SK-N-SH (cell line): ENCODE results near the gene CLMN. TPM values are rescaled to one million over a fixed set of nuclear protein-coding genes. Genes with fewer than 3 reads are reported as not detected.

Experiments
- CTCF ChIA-PET: fragments of 300-600, 350-600 bp; formaldehyde crosslinking; extraction: SDS; loops from one replicate; lab custom pipeline; 2021; lab: Yijun Ruan, JAX
- POLR2A ChIA-PET: fragments of 350-600 bp; sonication (Branson Sonifier 250); formaldehyde crosslinking; extraction: SDS; loops from one replicate; lab custom pipeline; 2020; ENCODE audit warnings: antibody characterized with exemption, inconsistent platforms; lab: Yijun Ruan, JAX
- DNase-seq: peaks from one replicate; pipeline ENCODE4 v3.0.0; 2012
- H2AFZ ChIP-seq: fragments of 200-600 bp; sonication (generic); 2 replicates; pipeline ENCODE4 v1.8.1; 2016; ENCODE audit warnings: antibody characterized with exemption, mild to moderate bottlenecking, low read depth
- H3F3A ChIP-seq: fragments of 200-600 bp; sonication (generic); replicated peaks from 2 replicates; pipeline ENCODE3; 2016; ENCODE audit warnings: antibody characterized with exemption, mild to moderate bottlenecking; ENCODE audit not compliant: insufficient read depth
- H3K27ac ChIP-seq, 2 experiments: fragments of 200-500 bp in 1 of 2; fragments of 200-600 bp in 1 of 2; sonication (Bioruptor generic) in 1 of 2; sonication (generic), shearing (Covaris generic) in 1 of 2; 2 replicates each; pipeline versions ENCODE4 v1.5.1 to v1.6.1; 2014 to 2016; ENCODE audit warnings: low read depth in 2 of 2, inconsistent platforms in 1 of 2, low read length in 1 of 2, mild to moderate bottlenecking in 1 of 2, mixed read lengths in 1 of 2
- H3K27me3 ChIP-seq: fragments of 200-600 bp; sonication (generic), shearing (Covaris generic); 2 replicates; pipeline ENCODE4 v1.6.1; 2016; ENCODE audit warnings: mixed run types; ENCODE audit not compliant: insufficient read depth
- H3K36me3 ChIP-seq, 2 experiments: fragments of 200-500 bp in 1 of 2; fragments of 200-600 bp in 1 of 2; sonication (Bioruptor generic) in 1 of 2; sonication (generic) in 1 of 2; replicated peaks in 1 of 2; 2 replicates each; pipeline versions ENCODE3 to v1.5.1; 2014 to 2016; ENCODE audit warnings: low read length in 1 of 2, mild to moderate bottlenecking in 1 of 2; ENCODE audit not compliant: insufficient read depth in 2 of 2, control insufficient read depth in 1 of 2
- H3K4me1 ChIP-seq, 2 experiments: fragments of 200-500 bp in 1 of 2; fragments of 200-600 bp in 1 of 2; sonication (Bioruptor generic) in 1 of 2; sonication (generic), shearing (Covaris generic) in 1 of 2; 2 replicates each; pipeline versions ENCODE4 v1.5.1 to v1.6.1; 2014 to 2016; ENCODE audit warnings: low read depth in 1 of 2, low read length in 1 of 2, mixed run types in 1 of 2; ENCODE audit not compliant: insufficient read depth in 2 of 2, control insufficient read depth in 1 of 2
- H3K4me2 ChIP-seq: fragments of 200-600 bp; sonication (generic), shearing (Covaris generic); 2 replicates; pipeline ENCODE4 v1.6.1; 2017; ENCODE audit warnings: mixed run types
- H3K4me3 ChIP-seq, 2 experiments: fragments of 200-500 bp in 1 of 2; fragments of 200-600 bp in 1 of 2; sonication (Bioruptor generic) in 1 of 2; sonication (generic), shearing (Covaris generic) in 1 of 2; 2 replicates each; pipeline versions ENCODE4 v1.5.1 to v1.8.1; 2014 to 2016; ENCODE audit warnings: low read depth in 2 of 2, inconsistent platforms in 1 of 2, low read length in 1 of 2, mild to moderate bottlenecking in 1 of 2, mixed read lengths in 1 of 2, moderate library complexity in 1 of 2
- H3K79me2 ChIP-seq: fragments of 200-600 bp; sonication (generic); 2 replicates; pipeline ENCODE4 v1.8.1; 2017; ENCODE audit warnings: mild to moderate bottlenecking; ENCODE audit not compliant: insufficient read depth
- H3K9ac ChIP-seq: fragments of 200-600 bp; sonication (generic); 2 replicates; pipeline ENCODE4 v1.6.1; 2017; ENCODE audit warnings: mixed run types
- H3K9me2 ChIP-seq: fragments of 200-600 bp; sonication (generic); 2 replicates; pipeline ENCODE4 v1.6.1; 2017; ENCODE audit warnings: mixed run types
- H3K9me3 ChIP-seq: fragments of 200-600 bp; sonication (generic); 2 replicates; pipeline ENCODE4 v1.6.1; 2017; ENCODE audit warnings: mixed run types, mild to moderate bottlenecking, moderate library complexity
- H4K20me1 ChIP-seq: fragments of 200-600 bp; sonication (generic); 2 replicates; pipeline ENCODE4 v1.6.1; 2017; ENCODE audit warnings: mild to moderate bottlenecking, mixed run types; ENCODE audit not compliant: insufficient read depth
- CHD2 ChIP-seq: fragments of 150-350 bp; IDR thresholded peaks from 2 replicates; pipeline ENCODE4 v1.6.1; 2018; ENCODE audit warnings: low read length; ENCODE audit not compliant: partially characterized antibody
- CTCF ChIP-seq: fragments of 200-600 bp; sonication (generic); IDR thresholded peaks from 2 replicates; pipeline ENCODE4 v1.6.1; 2017; ENCODE audit warnings: antibody characterized with exemption, mild to moderate bottlenecking, moderate library complexity
- ELF1 ChIP-seq: IDR thresholded peaks from 2 replicates; pipeline ENCODE4 v1.4.0; 2012
- FOSL2 ChIP-seq: IDR thresholded peaks from 2 replicates; pipeline ENCODE4 v1.4.0; 2012; ENCODE audit warnings: low read depth, mild to moderate bottlenecking, moderate library complexity, borderline replicate concordance
- FOXJ3 ChIP-seq: sonication (generic); formaldehyde crosslinking; IDR thresholded peaks from 2 replicates; pipeline ENCODE4 v1.5.1; 2020; ENCODE audit warnings: mild to moderate bottlenecking, missing genetic modification reagents
- GABPA ChIP-seq: IDR thresholded peaks from 2 replicates; pipeline ENCODE4 v1.4.0; 2012; ENCODE audit warnings: low read depth, mild to moderate bottlenecking
- GATA2 ChIP-seq: sonication (generic); formaldehyde crosslinking; IDR thresholded peaks from 2 replicates; pipeline ENCODE4 v1.5.0; 2020; ENCODE audit warnings: mild to moderate bottlenecking, missing genetic modification reagents
- IRF3 ChIP-seq: fragments of 150-350 bp; IDR thresholded peaks from 2 replicates; pipeline ENCODE4 v1.6.1; 2016; ENCODE audit warnings: mild to moderate bottlenecking, low read depth, low read length
- NRF1 ChIP-seq: IDR thresholded peaks from 2 replicates; pipeline ENCODE4 v1.6.1; 2012; ENCODE audit warnings: low read depth, mild to moderate bottlenecking, low read length
- POLR2AphosphoS5 ChIP-seq: IDR thresholded peaks from 2 replicates; pipeline ENCODE4 v1.6.1; 2012; ENCODE audit warnings: low read depth, low read length
- RAD21 ChIP-seq: IDR thresholded peaks from 2 replicates; pipeline ENCODE4 v1.6.1; 2012; ENCODE audit warnings: mild to moderate bottlenecking, low read length
- RCOR1 ChIP-seq: fragments of 150-350 bp; IDR thresholded peaks from 2 replicates; pipeline ENCODE4 v1.6.1; 2017; ENCODE audit warnings: antibody characterized with exemption, low read length
- REST ChIP-seq: IDR thresholded peaks from 2 replicates; pipeline ENCODE4 v1.6.1; 2012; ENCODE audit warnings: mild to moderate bottlenecking, low read depth, low read length, moderate library complexity
- RFX5 ChIP-seq: IDR thresholded peaks from 2 replicates; pipeline ENCODE4 v1.6.1; 2012; ENCODE audit warnings: mild to moderate bottlenecking, improper control_type of control experiment, low read length
- SIN3A ChIP-seq: IDR thresholded peaks from 2 replicates; pipeline ENCODE4 v1.6.1; 2012; ENCODE audit warnings: low read depth, mild to moderate bottlenecking, low read length, moderate library complexity, borderline replicate concordance
- TAF1 ChIP-seq: IDR thresholded peaks from 2 replicates; pipeline ENCODE4 v1.6.1; 2012; ENCODE audit warnings: low read depth, mild to moderate bottlenecking, low read length, moderate library complexity, borderline replicate concordance
- TCF12 ChIP-seq: IDR thresholded peaks from 2 replicates; pipeline ENCODE4 v1.4.0; 2012
- USF1 ChIP-seq: IDR thresholded peaks from 2 replicates; pipeline ENCODE4 v1.4.0; 2012; ENCODE audit warnings: low read depth, borderline replicate concordance
- WGBS: methylation state at CpG from one replicate; pipeline ENCODE4 v1.1.6; 2017; ENCODE audit warnings: low lambda C conversion rate; 5-methylcytosine and 5-hydroxymethylcytosine counted together
- polyA plus RNA-seq, 3 experiments: library from polyadenylated mRNA; depleted of rRNA; stranded (reverse); fragments of >200 nt; gene quantifications; 2 replicates each; pipeline ENCODE4 v1.2.3, GENCODE V29; 2012

Gene CLMN
- polyA plus RNA-seq, 1 of the 3 experiments (the other 2 are of a cell fraction): 1.4 TPM

GRCh38 chr14:95355422-95355821 is 35.7 kb upstream of the CLMN start:
- Histone ChIP-seq H2AFZ (no peak overlapping the region), H3K27me3 (no peaks in the 10 kb centered on the region), H3K36me3 (no peaks in the 10 kb centered on the region), H3K79me2 (no peaks in the 10 kb centered on the region), H3K9me2 (no peaks in the 10 kb centered on the region), H4K20me1 (no peaks in the 10 kb centered on the region), H3K4me1 (no peaks in the 10 kb centered on the region), H3F3A (no peaks in the 10 kb centered on the region), H3K27ac (no peak overlapping the region), H3K4me3 (no peak overlapping the region), H3K9me3 (no peaks in the 10 kb centered on the region), H3K9ac (no peak overlapping the region), H3K4me2 (no peak overlapping the region)
- CTCF ChIA-PET: no interaction called here
- POLR2A ChIA-PET: no interaction called here
- TF ChIP-seq IRF3: no peak
- no peak for TF ChIP-seq GATA2 (CRISPR knock-in tag)
- TF ChIP-seq ELF1: no peak
- no peak for TF ChIP-seq POLR2AphosphoS5
- TF ChIP-seq NRF1: no peak
- no peak for TF ChIP-seq RCOR1
- no peak for TF ChIP-seq SIN3A
- no peak for TF ChIP-seq USF1
- TF ChIP-seq CTCF: no peak
- no peak for TF ChIP-seq TCF12
- no peak for TF ChIP-seq RAD21
- TF ChIP-seq TAF1: no peak
- WGBS: 70% methylated on average over 3 of the region's 3 CpGs
- no peak for DNase-seq

DNA sequence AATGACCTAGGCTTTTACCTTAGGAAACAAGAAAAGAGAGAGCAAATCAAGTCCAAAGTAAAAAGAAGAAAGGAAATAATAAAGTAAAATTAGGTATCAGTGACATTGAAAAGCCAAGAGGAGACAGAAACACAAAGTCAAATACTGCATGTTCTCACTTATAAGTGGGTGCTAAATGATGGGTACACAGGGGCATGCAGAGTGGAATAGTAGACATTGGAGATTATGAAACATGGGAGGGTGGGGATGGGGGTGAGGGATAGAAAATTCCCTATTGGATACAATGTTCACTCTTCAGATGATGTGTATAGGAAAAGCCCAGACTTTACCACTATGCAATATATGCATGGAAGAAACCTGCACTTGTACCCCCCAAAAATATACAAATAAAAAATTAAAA is 35.1 kb upstream of the CLMN start:
- H3K9me3 ChIP-seq: no peaks in the 10 kb centered on the region
- no peaks in the 10 kb centered on the region for H3K27me3 ChIP-seq
- no peak overlapping the region for H3K4me3 ChIP-seq
- no peaks in the 10 kb centered on the region for H4K20me1 ChIP-seq
- no peak overlapping the region for H3K9ac ChIP-seq
- no peaks in the 10 kb centered on the region for H3K79me2 ChIP-seq
- POLR2A ChIA-PET: no interaction called here
- H3K36me3 ChIP-seq: no peaks in the 10 kb centered on the region
- TF ChIP-seq GABPA (no peak), RFX5 (no peak), FOSL2 (no peak), CHD2 (no peak), FOXJ3 (CRISPR knock-in tag) (no peak), CTCF (no peak), REST (no peak)
- H2AFZ ChIP-seq: no peak overlapping the region
- no peaks in the 10 kb centered on the region for H3K4me1 ChIP-seq
- DNase-seq: no peak
- no peak overlapping the region for H3K4me2 ChIP-seq
- H3K27ac ChIP-seq: no peak overlapping the region
- CTCF ChIA-PET: no interaction called here
- no peaks in the 10 kb centered on the region for H3K9me2 ChIP-seq
- H3F3A ChIP-seq: no peaks in the 10 kb centered on the region
